Naive B cell (primary cell): ENCODE data around the gene KCND2. TPM values are rescaled to one million over a fixed set of nuclear protein-coding genes. Genes with fewer than 3 reads are reported as not detected.
"Not testable (repeated sequence)": the region's sequence is repeated elsewhere in the genome, so short reads cannot be mapped to it uniquely, and the experiment has no call there.

Source experiments
- ATAC-seq, 2 donors: fragments of 150-1000 bp; cut with Tn5 transposase; 2 replicates each; pipeline ENCODE4 v1.10.0; 2021; ENCODE audit warnings: low read depth in 2 of 2, mild to moderate bottlenecking in 2 of 2, moderate library complexity in 2 of 2
- DNase-seq: peaks from one replicate; pipeline ENCODE4 v3.0.0; 2022
- H3K27ac Mint-ChIP-seq, 6 donors: one replicate each; pipeline ENCODE4 v1.8.0; 2020 to 2022; ENCODE audit warnings: mild to moderate bottlenecking in 6 of 6, mixed read lengths in 6 of 6, moderate library complexity in 5 of 6, inconsistent platforms in 2 of 6
- H3K27me3 Mint-ChIP-seq, 3 donors: one replicate each; pipeline ENCODE4 v1.8.0; 2021 to 2022; ENCODE audit warnings: mixed read lengths in 3 of 3, mild to moderate bottlenecking in 1 of 3
- H3K36me3 Mint-ChIP-seq, 2 donors: one replicate each; pipeline ENCODE4 v1.8.0; 2020 to 2022; ENCODE audit warnings: mixed read lengths in 2 of 2, inconsistent platforms in 1 of 2, mild to moderate bottlenecking in 1 of 2
- H3K4me1 Mint-ChIP-seq, 3 donors: one replicate each; pipeline ENCODE4 v1.8.0; 2020 to 2022; ENCODE audit warnings: mixed read lengths in 3 of 3, inconsistent platforms in 1 of 3, mild to moderate bottlenecking in 1 of 3, moderate library complexity in 1 of 3
- H3K4me3 Mint-ChIP-seq, 8 donors: one replicate each; pipeline ENCODE4 v1.8.0; 2020 to 2022; ENCODE audit warnings: mild to moderate bottlenecking in 8 of 8, mixed read lengths in 8 of 8, moderate library complexity in 8 of 8, inconsistent platforms in 2 of 8
- H3K9me3 Mint-ChIP-seq, 7 donors: one replicate each; pipeline ENCODE4 v1.8.0; 2020 to 2022; ENCODE audit warnings: mixed read lengths in 7 of 7, mild to moderate bottlenecking in 5 of 7, inconsistent platforms in 2 of 7, moderate library complexity in 1 of 7
- polyA plus RNA-seq, 6 donors: library from polyadenylated mRNA; unstranded; fragments of 300-500 nt; fragmentation: Illumina TruSeq; gene quantifications; one replicate each; pipeline ENCODE4 v1.2.3, GENCODE V29; 2021; ENCODE audit warnings: low read depth in 6 of 6

The KCND2 gene
- polyA plus RNA-seq, 6 donors from 2014 or later, result not detected

- no peaks in the 10 kb centered on the region for H3K36me3 Mint-ChIP-seq
- H3K27ac Mint-ChIP-seq, result no peak overlapping the region
- H3K27me3 Mint-ChIP-seq, result peaks cover 0 to 9% (median 0%) of the 10 kb centered on the region in 3 donors
- H3K9me3 Mint-ChIP-seq, result no peaks in the 10 kb centered on the region
- ATAC-seq (no peak), DNase-seq (no peak)
- no peak overlapping the region for H3K4me3 Mint-ChIP-seq
- H3K4me1 Mint-ChIP-seq, result no peaks in the 10 kb centered on the region
Observed at GRCh38 chr7:120770206-120770605, 497.2 kb downstream of the KCND2 start.

- Mint-ChIP-seq H3K27ac (no peak overlapping the region), H3K4me1 (no peaks in the 10 kb centered on the region), H3K9me3 (no peaks in the 10 kb centered on the region), H3K36me3 (no peaks in the 10 kb centered on the region), H3K27me3 (no peaks in the 10 kb centered on the region), H3K4me3 (no peak overlapping the region)
- DNase-seq (no peak), ATAC-seq (no peak)
Observed at GRCh38 chr7:120774481-120774880, 501.5 kb downstream of the KCND2 start.

GRCh38 chr7:120775755-120776154, 502.8 kb downstream of the KCND2 start:
- no peak for ATAC-seq
- H3K27me3 Mint-ChIP-seq, result no peaks in the 10 kb centered on the region
- no peaks in the 10 kb centered on the region for H3K4me1 Mint-ChIP-seq
- H3K27ac Mint-ChIP-seq, result no peak overlapping the region
- no peaks in the 10 kb centered on the region for H3K36me3 Mint-ChIP-seq
- no peaks in the 10 kb centered on the region for H3K9me3 Mint-ChIP-seq
- DNase-seq, result no peak
- H3K4me3 Mint-ChIP-seq, result no peak overlapping the region

GRCh38 chr7:120779078-120779477, 506.1 kb downstream of the KCND2 start:
- not testable (repeated sequence) for H3K27me3 Mint-ChIP-seq, ATAC-seq, H3K27ac Mint-ChIP-seq, H3K36me3 Mint-ChIP-seq, H3K4me3 Mint-ChIP-seq, DNase-seq, H3K4me1 Mint-ChIP-seq, H3K9me3 Mint-ChIP-seq

GRCh38 chr7:120780451-120780850, 507.5 kb downstream of the KCND2 start:
- not testable (repeated sequence) for H3K27ac Mint-ChIP-seq, H3K27me3 Mint-ChIP-seq, DNase-seq, H3K4me3 Mint-ChIP-seq, H3K4me1 Mint-ChIP-seq, H3K9me3 Mint-ChIP-seq, ATAC-seq, H3K36me3 Mint-ChIP-seq

- Mint-ChIP-seq H3K27me3 (peaks cover 2 to 9% (median 4%) of the 10 kb centered on the region in 3 donors), H3K36me3 (no peaks in the 10 kb centered on the region), H3K4me1 (no peaks in the 10 kb centered on the region), H3K4me3 (no peak overlapping the region), H3K9me3 (no peaks in the 10 kb centered on the region), H3K27ac (no peak overlapping the region)
- ATAC-seq, result no peak
- no peak for DNase-seq
Observed at GRCh38 chr7:120780938-120781337, 508.0 kb downstream of the KCND2 start.

- not testable (repeated sequence) for ATAC-seq, H3K27ac Mint-ChIP-seq, H3K36me3 Mint-ChIP-seq, DNase-seq, H3K9me3 Mint-ChIP-seq, H3K4me3 Mint-ChIP-seq, H3K4me1 Mint-ChIP-seq
- H3K27me3 Mint-ChIP-seq, result peaks cover 4 to 14% (median 12%) of the 10 kb centered on the region in 3 donors
Observed at GRCh38 chr7:120781924-120782323, 508.9 kb downstream of the KCND2 start.

- Mint-ChIP-seq H3K27me3 (peaks cover 4 to 14% (median 12%) of the 10 kb centered on the region in 3 donors), H3K4me1 (no peaks in the 10 kb centered on the region), H3K27ac (no peak overlapping the region), H3K4me3 (no peak overlapping the region), H3K36me3 (no peaks in the 10 kb centered on the region), H3K9me3 (no peaks in the 10 kb centered on the region)
- DNase-seq, result no peak
- no peak for ATAC-seq
Observed at GRCh38 chr7:120783273-120783672, 510.3 kb downstream of the KCND2 start.

GRCh38 chr7:120783721-120784120, 510.7 kb downstream of the KCND2 start:
- Mint-ChIP-seq H3K27ac (no peak overlapping the region), H3K9me3 (no peaks in the 10 kb centered on the region), H3K4me3 (no peak overlapping the region), H3K27me3 (peaks cover 4 to 14% (median 12%) of the 10 kb centered on the region in 3 donors), H3K4me1 (no peaks in the 10 kb centered on the region), H3K36me3 (no peaks in the 10 kb centered on the region)
- no peak for ATAC-seq
- no peak for DNase-seq

GRCh38 chr7:120785095-120785494, 512.1 kb downstream of the KCND2 start:
- H3K4me1 Mint-ChIP-seq, result no peaks in the 10 kb centered on the region
- ATAC-seq (no peak), DNase-seq (no peak)
- no peak overlapping the region for H3K27ac Mint-ChIP-seq
- H3K9me3 Mint-ChIP-seq, result no peaks in the 10 kb centered on the region
- H3K36me3 Mint-ChIP-seq, result no peaks in the 10 kb centered on the region
- no peak overlapping the region for H3K4me3 Mint-ChIP-seq
- peaks cover 7 to 16% (median 14%) of the 10 kb centered on the region in 3 donors for H3K27me3 Mint-ChIP-seq

GRCh38 chr7:120792091-120792860, 519.3 kb downstream of the KCND2 start:
- Mint-ChIP-seq H3K9me3 (peaks cover 0 to 2% (median 0%) of the 10 kb centered on the region in 7 donors), H3K27ac (no peak overlapping the region), H3K4me3 (no peak overlapping the region), H3K4me1 (no peaks in the 10 kb centered on the region), H3K27me3 (peaks cover 5 to 8% (median 5%) of the 10 kb centered on the region in 3 donors), H3K36me3 (no peaks in the 10 kb centered on the region)
- DNase-seq (peak; percentile 45), ATAC-seq (peak; percentile 61 to 71)

GRCh38 chr7:120792861-120793130, 519.8 kb downstream of the KCND2 start:
- ATAC-seq (no peak), DNase-seq (no peak)
- H3K36me3 Mint-ChIP-seq, result no peaks in the 10 kb centered on the region
- no peaks in the 10 kb centered on the region for H3K4me1 Mint-ChIP-seq
- H3K9me3 Mint-ChIP-seq, result peaks cover 0 to 2% (median 0%) of the 10 kb centered on the region in 7 donors
- H3K27ac Mint-ChIP-seq, result no peak overlapping the region
- H3K4me3 Mint-ChIP-seq, result no peak overlapping the region
- peaks cover 5 to 8% (median 5%) of the 10 kb centered on the region in 3 donors for H3K27me3 Mint-ChIP-seq

GRCh38 chr7:120793213-120793936, 520.4 kb downstream of the KCND2 start:
- H3K27me3 Mint-ChIP-seq, result peaks cover 5 to 8% (median 5%) of the 10 kb centered on the region in 3 donors
- DNase-seq, result no peak
- H3K27ac Mint-ChIP-seq, result no peak overlapping the region
- peaks cover 0 to 2% (median 0%) of the 10 kb centered on the region in 7 donors for H3K9me3 Mint-ChIP-seq
- ATAC-seq, result no peak
- H3K4me1 Mint-ChIP-seq, result no peaks in the 10 kb centered on the region
- H3K4me3 Mint-ChIP-seq, result no peak overlapping the region
- no peaks in the 10 kb centered on the region for H3K36me3 Mint-ChIP-seq

- H3K4me3 Mint-ChIP-seq, result no peak overlapping the region
- DNase-seq, result no peak
- no peak for ATAC-seq
- peaks cover 0 to 2% (median 0%) of the 10 kb centered on the region in 7 donors for H3K9me3 Mint-ChIP-seq
- H3K4me1 Mint-ChIP-seq, result no peaks in the 10 kb centered on the region
- peaks cover 5 to 8% (median 5%) of the 10 kb centered on the region in 3 donors for H3K27me3 Mint-ChIP-seq
- H3K36me3 Mint-ChIP-seq, result no peaks in the 10 kb centered on the region
- H3K27ac Mint-ChIP-seq, result no peak overlapping the region
Observed at GRCh38 chr7:120794106-120794729, 521.2 kb downstream of the KCND2 start.
